Activated T-cell treated with anti-CD3 and anti-CD28 coated beads, Interleukin-2, amount 50 U/mL, for 1 hour (primary cell): ENCODE measurements around the gene DCP1B.

Experiments used
- DNase-seq: peaks from one replicate; pipeline ENCODE4 v3.0.0-alpha.2; 2020

The DCP1B gene

DNA sequence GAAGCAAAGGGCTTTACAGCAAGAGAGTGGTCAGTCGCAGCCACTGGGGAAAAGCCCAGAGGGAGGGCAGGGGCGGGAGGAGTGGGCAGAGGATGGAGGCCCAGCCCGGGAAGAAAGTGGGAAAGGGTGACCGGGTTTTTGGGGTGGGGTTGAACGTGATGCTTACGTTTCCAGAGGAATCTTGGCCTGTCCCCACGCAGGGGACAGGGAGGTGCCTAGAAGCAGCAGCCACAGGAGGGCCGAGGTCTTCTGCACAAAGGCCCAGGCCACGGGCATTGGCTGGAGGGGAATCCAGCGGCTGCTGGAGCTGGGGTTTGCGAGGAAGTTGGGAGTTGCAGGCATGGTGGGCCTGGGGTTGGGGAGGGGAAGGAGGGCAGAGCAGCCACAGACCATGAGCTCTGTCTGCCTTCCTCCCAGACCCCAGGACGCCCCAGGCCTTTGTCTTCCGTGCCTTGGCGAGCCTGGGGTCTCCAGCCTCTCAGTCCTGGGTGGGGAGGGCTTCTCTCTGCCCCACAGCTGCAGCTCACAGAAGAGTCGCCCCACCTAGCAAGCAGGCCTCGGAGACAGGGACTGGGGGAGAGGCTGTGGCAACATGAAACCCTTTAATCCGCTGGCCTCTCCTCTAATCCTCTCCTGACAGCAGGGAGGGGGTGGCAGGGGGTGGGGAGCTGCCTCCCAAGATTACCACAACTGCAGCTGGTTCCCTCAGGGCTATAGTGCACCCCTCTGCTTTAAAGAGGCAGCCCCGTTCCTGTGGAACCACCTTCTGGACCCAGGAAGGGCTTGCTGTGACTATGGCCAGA, 86.0 kb downstream of the DCP1B start, which contains the start of gene CACNA2D4:
TSS of gene CACNA2D4 (minus strand) at position 572 of the 803 bp plus-strand sequence. CDS start at position 393, 179 bp downstream.
- peak; percentile 13 for DNase-seq

DNA sequence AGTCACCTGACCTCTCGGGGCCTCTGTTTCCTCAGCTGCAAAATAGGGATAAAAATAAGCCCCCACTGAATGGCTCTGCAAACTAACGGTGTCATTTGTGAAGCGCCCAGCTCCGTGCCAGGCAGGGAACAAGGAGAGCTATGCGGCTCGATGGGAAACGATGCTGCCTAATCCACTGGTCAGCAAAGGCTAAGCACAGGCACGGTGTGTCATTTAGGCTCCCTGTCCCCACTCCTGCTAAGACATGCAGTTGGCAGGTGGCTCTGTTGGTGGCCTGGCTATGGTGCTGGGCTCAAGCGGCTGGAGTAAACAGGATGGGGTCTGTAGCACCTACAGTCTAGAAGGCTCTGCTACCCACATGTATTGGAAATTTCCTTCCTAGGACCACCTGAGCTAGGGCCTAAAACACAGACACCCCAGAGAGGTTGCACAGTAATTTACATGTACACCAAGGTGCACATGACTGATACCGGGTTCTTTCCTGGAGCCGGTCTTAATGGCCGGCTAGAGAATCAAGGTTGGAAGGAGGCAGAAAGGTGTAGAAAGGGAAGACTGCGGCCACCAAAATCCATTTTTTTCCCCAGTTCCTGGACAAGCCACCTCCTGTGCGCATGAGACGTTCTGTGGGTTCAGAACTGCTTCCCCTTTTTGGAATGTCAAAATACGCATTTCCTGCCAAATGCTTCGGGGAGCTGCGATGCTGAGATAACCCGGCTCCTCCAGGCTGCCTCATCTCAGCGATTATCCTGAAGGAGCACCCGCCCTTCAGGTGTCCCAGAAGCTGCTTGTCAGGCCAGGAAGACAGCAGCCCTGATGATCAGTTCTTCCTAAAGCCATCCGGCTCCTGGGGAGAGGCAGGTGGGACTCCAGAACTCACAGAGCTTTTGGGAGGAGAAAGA, 86.8 kb downstream of the DCP1B start:
- DNase-seq, result peak; percentile 7

DNA sequence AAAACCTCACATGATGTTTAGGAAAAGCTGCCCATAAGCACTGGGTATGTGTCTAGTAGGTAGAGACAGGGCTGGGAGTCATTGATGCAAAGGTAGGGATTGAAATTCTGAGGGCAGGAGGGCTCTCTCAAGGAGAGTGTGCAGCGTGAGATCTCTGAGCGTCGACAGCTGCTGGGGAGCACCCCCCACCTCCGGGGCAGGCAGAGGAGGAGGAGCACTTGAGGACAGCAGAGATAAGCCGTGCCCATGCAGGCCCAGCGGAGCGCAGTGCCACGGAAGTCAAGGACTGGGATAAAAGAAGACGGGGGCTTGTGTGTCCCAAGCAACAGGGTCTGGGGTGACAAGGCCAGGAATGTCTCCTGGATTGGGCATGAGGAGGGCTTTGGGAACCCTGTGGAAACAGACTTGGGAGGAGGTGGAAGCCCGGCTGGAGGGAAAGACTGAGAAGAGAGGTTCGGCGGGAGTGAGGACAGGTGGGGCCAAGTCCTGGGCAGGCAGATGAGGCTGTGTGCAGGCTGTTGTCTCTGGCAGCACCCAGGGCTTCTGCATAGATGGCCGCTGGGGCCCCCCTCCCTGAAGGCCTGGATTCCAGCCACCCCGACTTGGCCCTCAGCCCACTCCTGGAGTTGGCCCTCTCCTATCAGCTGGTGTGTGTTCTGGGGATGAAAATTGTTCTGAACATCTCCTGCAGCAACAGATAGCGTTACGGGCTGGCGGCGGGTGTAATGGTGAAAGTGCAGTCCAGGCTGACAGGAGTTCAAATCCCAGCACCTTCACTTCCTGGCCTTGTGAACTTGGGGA, 87.7 kb downstream of the DCP1B start:
- peak; percentile 11 for DNase-seq

DNA sequence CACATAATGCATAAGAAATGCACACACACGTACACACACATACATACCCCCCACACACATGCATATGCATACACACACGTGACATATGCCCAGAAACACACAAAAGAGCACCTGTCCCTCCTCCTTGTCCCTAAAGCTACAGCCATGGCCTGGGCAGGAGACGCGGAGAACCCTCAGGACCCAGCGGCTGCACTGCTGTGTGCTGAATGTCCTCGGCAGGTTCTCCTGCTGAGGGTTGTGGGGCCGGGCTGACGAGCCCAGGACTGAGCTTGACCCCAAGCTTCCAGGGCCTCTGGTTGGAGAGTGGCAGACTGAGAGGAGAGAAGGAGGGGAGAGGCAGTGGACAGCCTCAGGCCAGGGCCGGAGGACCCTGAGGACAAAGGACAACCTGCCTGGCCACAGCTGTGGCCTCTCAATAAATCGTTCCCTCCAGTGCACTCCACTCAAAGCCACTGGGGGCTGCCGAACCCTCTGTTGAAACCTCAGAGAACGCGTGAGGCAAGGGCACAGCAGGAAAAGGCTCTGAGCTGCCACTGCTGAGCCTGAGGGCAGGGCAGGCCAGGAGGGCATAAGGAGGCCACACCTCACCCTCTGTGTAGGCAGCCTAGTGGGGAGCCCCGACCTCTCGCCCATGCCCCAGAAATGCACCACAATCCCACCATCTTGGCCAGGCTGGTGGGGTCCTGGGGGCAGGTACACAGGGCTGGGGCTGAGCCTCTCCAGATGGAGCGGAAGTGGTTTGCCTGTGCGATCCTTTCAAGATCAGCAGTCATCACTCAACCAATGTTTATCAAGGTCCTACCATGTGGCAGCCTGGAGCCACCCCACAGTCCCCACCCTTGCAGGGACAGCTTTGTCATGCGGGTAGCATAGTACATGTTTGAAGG, 88.9 kb downstream of the DCP1B start:
- DNase-seq, result peak; percentile 29

DNA sequence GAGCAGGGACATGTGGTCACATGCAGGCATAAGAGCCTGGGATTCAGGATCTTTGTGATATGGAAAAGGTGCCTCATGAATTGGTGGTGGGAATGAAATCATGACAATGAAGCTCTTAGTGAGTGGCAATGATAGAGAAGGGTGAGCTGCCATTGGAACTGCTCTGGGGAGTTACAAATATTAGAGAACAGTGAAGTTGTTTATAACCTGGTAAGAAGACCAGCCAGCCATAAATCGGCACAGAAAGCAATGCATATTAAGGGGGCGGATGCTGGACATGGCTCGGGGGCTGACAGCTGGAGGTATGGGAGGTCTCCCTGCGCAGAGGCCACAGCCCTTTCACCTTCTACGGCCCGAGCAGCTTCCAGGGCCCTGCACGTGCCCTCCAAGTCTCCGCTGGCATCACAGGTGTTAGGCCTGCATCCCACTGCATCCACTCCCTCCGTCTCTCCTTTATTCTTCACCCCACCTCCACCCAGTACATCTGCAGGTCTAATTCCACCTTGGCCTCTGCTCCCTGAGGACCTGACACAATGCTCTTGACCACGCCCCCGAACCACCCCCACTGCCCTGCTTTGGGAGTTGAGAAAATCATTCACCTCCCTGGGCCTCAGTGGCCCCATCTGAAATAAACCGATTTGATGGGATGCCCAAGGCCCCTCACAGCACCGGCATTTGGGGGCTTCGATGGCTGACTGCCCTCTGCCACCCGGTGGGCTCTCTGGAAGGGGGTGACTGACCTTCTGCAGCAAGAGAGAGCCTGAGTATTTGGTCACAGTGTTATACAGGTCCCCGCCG, 89.9 kb downstream of the DCP1B start:
- no peak for DNase-seq

DNA sequence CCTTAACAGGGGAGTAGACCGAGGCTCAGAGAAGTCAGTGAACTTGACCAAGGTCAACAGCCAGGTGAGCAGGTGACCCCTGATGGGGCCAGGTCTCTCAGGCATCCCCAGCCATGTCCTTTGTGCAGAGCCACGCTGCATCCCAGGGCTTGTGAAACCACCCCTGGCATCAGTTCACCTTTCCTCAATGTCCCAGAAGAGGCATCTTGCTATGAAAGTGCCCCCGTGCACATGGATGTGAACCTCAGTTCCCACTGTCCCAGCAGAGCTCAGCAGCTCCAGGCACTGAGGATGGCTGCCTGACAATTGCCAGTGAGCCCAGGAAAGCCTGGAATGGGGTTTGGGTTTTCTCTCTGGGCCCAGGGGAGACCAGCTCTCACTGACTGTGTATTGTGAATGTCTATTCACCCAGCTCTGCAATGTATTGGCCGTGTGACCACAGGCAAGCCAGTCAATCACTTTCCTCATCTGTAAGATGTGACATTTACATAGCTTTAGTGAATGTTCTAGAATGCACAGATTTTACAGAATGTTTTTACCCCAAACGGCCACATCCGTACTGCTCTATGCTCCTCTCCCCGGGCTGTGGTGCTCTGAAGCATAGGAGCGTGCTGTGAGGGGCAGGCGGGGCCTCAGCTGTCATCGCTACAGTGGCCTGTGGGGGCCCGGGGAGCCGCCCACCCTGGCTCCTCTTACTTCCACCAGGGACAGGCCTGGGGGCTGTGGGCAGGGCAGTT, 90.7 kb downstream of the DCP1B start:
- no peak for DNase-seq

DNA sequence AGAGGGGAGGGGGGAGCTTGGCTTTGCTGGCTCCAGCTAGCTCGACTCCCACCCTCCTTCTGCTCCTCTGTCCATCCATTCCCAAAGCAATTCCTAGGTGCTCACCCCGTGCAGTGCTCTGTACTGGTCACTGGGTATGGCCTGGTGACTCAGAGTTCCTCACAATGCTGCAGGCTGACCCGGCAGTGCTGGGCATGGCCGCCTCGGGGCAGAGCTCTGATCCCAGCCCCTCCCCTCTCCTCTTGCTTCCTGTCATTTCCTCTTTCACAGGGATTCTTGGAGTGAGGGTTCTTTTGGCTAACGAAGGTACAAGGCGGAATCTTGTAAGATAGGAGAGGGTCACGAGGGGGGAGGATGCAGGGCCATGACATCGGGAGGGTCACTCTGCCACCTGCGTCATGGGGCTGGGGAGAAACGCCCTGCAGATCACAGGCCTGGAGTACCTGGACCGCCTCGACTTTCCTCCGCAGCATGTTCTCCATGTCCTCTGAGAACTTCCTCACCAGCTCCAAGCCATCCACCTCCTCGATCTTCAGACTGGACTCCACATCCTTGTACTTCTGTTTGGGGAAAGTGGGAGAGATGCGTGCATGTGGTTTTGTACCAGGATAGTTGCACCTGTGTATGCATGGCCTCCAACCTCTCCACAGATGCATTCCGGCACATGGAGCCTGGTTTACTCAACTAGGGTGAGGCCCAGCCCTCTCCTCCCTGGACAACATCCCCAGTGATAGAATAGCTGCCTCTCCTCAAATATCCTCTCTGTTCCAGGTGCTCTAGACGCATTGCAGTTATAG, 91.5 kb downstream of the DCP1B start:
- no peak for DNase-seq

DNA sequence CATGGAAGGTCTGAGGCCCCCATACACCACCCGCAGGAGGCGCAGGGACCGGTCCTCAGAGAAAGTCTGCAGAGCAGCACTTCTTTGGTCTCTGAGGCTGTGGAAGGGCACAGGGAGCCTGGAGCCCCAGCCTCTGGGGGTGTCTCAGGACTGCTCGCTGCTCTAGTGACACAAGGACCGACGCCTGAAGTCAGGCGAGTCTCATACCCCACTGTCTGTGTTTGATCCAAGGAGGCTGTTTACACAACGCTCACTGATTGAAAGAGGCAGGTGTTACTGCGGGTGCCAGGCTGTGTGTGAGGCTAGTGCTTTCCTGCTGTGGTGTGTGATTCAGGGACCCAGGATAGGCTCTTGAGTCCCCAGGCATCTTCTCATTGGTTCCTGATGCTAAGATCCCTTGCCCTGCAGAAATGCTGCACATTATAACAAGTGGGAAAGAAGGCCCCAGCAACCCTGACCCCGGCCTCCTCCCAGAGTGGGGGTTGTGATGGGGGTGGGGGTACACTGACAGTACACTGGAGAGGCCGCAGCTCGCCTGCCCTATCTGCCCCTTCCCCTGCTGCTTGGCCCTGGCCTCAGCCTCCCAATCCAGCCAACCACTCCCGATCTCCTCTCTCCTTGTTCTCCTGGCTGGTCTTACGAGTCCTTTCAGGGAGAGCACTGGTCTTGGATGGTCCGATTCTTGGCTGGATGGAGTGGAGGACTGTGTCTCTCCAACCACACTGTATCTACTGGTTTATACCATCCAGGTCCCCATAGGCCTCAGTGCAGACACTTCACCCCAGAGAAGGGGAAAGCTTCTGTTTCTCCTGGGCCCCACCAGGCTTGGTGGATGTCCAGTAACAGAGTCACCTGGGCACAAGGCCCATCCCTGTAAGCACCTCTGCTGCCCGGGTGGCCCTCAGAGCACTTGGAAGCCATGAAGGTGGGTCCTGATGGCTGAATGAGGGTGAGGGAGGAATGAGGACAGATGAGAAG, 92.4 kb downstream of the DCP1B start:
- DNase-seq, result peak; percentile 4

DNA sequence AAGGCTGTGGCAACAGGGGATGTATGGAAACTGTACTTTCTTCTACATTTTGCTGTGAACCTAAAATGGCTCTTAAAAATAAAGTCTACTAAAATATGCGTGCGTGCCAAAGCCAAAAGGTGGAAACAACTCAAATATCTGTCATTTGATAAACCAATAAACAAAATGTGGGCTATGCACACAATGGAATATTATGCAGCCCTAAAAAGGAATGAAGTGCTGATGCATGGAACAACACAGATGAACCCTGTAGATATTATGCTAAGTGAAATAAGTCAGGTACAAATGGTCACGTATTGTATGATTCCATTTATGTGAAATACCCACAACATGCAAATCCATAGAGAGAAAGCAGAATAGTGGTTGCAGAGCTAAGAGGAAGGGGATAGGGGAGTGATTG, 93.8 kb downstream of the DCP1B start:
- no peak for DNase-seq

DNA sequence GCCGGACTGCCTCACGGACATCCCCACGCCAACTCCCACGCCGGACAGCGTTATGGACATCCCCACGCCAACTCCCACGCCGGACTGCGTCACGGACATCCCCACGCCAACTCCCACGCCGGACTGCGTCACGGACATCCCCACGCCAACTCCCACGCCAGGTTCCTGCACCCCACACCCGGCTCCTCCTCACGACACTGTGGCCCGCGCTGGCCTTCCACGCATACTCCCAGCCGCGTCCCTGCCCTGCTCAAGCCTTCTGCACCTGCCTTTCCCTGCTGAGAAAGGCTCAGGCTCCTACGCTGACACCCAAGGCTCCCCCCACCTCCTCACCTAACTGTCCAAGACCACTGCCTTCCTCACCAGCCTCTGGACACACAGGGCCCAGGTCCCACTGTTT, 95.5 kb downstream of the DCP1B start:
- DNase-seq, result no peak

DNA sequence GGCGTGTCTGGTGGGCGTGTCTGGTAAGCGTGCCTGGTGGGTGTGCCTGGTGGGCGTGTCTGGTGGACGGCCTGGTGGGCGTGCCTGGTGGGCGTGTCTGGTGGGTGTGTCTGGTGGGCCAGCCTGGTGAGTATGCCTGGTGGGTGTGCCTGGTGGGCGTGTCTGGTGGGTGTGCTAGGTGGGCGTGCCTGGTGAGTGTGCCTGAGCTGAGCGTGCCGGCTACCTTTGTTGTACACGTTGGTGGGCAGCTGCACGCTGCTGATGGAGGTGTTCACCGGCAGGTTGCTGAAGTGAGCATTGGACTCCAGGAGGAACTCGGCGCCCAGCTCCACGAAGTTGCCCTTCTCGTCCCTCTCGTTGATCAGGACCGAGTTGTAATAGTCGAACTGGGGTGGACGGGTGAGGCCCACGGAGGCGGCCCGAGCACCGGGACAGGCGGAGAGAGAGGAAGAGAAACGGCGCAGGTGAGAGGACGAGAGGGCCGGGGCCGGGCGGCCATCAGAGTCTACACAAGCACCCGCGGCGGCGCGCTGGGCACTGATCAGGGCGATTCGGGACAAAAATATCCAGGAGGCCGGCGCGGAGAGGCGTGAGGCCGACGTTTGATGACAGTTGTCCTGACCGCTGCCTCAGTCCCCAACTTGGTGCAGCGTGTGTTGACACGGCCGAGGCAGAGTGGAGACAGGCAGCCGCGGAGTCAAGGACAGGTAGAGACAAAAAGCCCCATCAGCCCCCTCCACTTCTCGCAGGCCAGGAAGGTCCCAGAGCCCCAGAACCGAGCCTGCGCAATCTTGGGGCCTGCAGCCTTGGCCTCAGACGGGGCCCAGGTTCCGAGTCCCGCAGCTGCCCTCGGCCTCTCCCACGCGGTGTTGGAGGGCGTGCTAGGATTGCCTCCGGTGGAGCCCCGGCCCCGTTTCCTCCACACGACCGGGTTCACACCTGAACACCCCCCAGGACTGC, 96.3 kb downstream of the DCP1B start:
- peak; percentile 39 for DNase-seq

DNA sequence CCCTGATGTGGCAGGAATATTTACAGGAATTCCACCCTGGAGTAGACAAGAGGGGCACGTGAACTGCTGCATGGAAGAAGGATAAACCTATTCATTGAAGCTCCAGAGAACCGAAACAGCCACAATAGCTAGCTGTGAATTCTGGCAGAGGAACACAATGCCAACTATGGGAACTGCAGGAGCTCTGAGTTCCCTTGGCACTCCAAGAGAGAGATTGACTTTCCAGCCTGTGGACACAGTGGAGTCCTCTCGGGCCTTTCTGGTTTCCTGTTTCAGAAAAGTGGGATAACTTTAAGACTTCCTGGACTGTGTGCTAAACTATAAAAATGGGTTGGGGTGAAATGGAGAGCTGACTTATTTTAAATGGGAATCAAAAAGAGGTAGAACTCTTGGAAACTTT, 97.7 kb downstream of the DCP1B start:
- DNase-seq, result no peak

DNA sequence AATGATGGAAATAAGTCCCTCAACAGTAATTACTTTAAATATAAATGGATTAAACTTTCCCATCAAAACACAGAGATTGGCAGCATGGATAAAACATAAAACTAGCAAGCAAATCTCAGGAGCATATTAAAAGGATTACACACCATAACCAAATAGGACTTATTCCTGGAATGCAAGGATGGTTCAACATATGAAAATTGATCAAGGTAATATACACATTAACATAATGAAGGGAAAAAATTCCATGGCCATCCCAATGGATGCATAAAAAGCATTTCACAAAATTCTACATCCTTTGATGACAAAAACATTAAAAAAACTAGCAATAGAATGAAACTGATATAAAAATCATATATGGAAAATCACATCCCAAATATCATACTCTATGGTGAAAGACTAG, 99.4 kb downstream of the DCP1B start:
- no peak for DNase-seq

DNA sequence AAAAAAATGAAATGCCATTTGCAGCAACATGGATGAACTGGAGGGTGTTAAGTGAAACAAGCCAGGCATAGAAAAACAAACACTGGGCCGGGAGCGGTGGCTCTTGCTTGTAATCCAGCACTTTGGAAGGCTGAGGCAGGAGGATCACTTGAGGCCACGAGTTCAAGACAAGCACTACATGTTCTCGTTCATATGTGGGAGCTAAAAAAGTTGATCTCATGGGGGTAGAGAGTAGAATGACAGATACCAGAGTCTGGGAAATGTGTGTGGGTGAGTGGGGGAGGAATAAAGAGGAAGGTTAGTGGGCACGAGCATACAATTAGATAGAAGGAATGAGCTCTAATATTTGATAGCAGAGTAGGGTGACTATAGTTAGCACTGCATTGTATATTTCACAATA, 107.3 kb downstream of the DCP1B start:
- no peak for DNase-seq
